ENCODE results near the gene PHLDB3.
A peak's percentile ranks its signal among the peaks of the same experiment; 100 is the strongest.

The PHLDB3 gene

GRCh38 chr19:43433358-43433673, 71.2 kb downstream of the PHLDB3 start:
- in situ Hi-C loops (cut with MboI; ENCODE audit: low pct_unique_long_range_greater_than_20kb, low sequenced_read_pairs, unreplicated experiment), result no loop called here
- TF ChIP-seq CTCF (IDR thresholded peaks at IDR 0.05; ENCODE audit: extremely low read depth, insufficient read depth, missing control alignments), result no peak
- DNase-seq (ENCODE audit: low spot score), result no peak

DNA sequence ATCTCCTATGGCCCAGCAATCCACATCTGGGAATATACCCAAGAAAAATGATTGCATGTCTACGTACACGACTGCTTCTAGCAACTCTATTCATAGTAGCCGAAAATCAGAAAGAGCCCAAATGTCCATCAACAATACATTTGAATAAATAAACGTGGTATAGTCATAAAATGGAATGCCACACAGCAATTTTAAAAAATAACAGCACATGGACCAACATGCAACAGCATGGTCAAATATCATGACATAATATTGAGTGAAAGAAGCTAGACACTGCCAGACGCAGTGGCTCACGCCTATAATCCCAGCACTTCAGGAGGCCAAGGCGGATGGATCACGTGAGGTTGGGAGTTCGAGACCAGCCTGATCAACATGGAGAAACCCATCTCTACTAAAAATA, 73.6 kb downstream of the PHLDB3 start:
- in situ Hi-C loops (cut with MboI; ENCODE audit: low pct_unique_long_range_greater_than_20kb, low sequenced_read_pairs, unreplicated experiment), result no loop called here
- no peak for TF ChIP-seq CTCF (IDR thresholded peaks at IDR 0.05; ENCODE audit: extremely low read depth, insufficient read depth, missing control alignments)
- no peak for DNase-seq (ENCODE audit: low spot score)

- in situ Hi-C loops (cut with MboI; ENCODE audit: low pct_unique_long_range_greater_than_20kb, low sequenced_read_pairs, unreplicated experiment), result no loop called here
- no peak for DNase-seq (ENCODE audit: low spot score)
- TF ChIP-seq CTCF (IDR thresholded peaks at IDR 0.05; ENCODE audit: extremely low read depth, insufficient read depth, missing control alignments), result peak; percentile 25
These were observed 74.3 kb downstream of the PHLDB3 start for GRCh38 chr19:43430142-43430710.

DNA sequence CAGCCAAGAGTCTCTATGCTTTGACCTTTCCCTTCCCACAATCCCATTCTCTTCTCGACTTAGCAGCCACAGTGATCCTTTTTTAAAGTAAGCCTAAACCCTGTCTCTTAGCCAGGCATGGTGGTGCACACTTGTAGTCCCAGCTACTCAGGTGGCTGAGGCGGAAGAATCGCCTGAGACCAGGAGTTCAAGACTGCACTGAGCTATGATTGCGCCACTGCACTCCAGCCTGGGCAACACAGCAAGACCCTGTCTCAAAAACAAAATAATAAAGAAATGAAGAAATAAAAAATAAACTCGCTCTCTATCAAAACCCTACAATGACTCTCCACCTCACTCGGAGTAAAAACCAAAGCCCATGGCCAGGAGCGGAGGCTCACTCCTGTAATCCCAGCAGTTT, 75.2 kb downstream of the PHLDB3 start:
- TF ChIP-seq CTCF (IDR thresholded peaks at IDR 0.05; ENCODE audit: extremely low read depth, insufficient read depth, missing control alignments), result no peak
- in situ Hi-C loops (cut with MboI; ENCODE audit: low pct_unique_long_range_greater_than_20kb, low sequenced_read_pairs, unreplicated experiment), result no loop called here
- DNase-seq (ENCODE audit: low spot score), result no peak

DNA sequence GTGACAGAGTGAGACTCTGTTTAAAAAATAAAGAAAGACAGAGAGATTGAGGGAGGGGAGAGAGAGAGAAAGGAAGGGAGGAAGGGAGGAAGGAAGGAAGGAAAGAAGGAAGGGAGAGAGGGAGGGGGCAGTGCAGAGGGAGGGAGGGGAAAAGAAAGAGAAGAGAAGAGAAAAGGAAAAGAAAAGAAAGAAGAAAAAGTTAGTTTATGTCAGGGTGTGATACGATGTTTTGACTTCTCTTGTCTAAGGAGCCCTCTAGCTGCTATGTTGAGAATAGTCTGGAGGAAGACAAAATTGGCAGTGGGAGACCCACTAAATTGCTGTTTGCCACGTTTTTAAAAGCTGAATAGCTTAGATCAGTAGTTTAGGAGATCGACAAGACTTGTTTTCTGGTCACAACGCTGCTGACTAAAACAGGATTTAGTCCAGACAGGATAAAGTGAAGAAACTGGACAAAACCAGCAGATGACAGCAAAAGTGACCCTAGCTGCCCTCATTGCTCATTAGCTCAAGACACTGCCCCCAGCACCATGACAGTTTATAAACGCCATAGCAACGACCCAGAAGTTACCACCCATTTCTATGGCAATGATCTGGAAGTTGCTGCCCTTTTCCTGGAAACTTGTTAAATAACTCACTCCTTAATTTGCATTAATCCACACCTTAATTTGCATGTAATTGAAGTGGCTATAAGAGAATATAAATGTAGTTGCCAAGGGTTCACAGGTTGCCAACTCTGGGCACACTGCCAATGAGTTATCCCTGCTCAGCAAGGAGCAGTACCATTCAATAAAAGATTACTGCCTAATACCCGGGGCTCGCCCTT, 78.8 kb downstream of the PHLDB3 start:
- in situ Hi-C loops (cut with MboI; ENCODE audit: low pct_unique_long_range_greater_than_20kb, low sequenced_read_pairs, unreplicated experiment), result no loop called here

More for the DNA sequence above, 78.8 kb downstream of the PHLDB3 start:
- no peak for DNase-seq (ENCODE audit: low spot score)
- TF ChIP-seq CTCF (IDR thresholded peaks at IDR 0.05; ENCODE audit: extremely low read depth, insufficient read depth, missing control alignments), result peak; percentile 31
